ENCODE results near the gene MED26.

Gene MED26

GRCh38 chr19:16524991-16525734 is 102.8 kb downstream of the MED26 start:
- TF ChIP-seq CTCF (IDR thresholded peaks at IDR 0.05; ENCODE audit: borderline replicate concordance, control extremely low read depth, extremely low read depth, insufficient read depth, missing control alignments): no peak
- DNase-seq (ENCODE audit: low spot score): no peak
- in situ Hi-C loops (cut with MboI; ENCODE audit: low sequenced_read_pairs, unreplicated experiment): no loop called here
